IMR-90 (cell line): ENCODE data around the gene ST6GALNAC3. TPM values are rescaled to one million over a fixed set of nuclear protein-coding genes. Genes with fewer than 3 reads are reported as not detected.

ENCODE experiments used
- ATAC-seq: fragments of 200-7000 bp; cut with Tn5 transposase; 2 replicates; pipeline ENCODE4 v1.9.1; 2020; ENCODE audit warnings: low read depth, mild to moderate bottlenecking, moderate library complexity
- BruUV-seq: library from RNA; stranded (reverse); fragments of 400-500 nt; replicated peaks from 2 replicates; lab custom pipeline; 2021; lab: Mats Ljungman, UMichigan
- CTCF ChIA-PET: fragments of 300-600 bp; formaldehyde crosslinking; extraction: SDS; loops from one replicate; lab custom pipeline; 2021; ENCODE audit warnings: antibody characterized with exemption; lab: Yijun Ruan, JAX
- POLR2A ChIA-PET: fragments of 300-600 bp; sonication (Branson Sonifier 250); formaldehyde crosslinking; loops from one replicate; lab custom pipeline; 2022; ENCODE audit warnings: antibody characterized with exemption; ENCODE audit not compliant: unreplicated experiment; lab: Charles Lee
- DNase-seq: peaks from one replicate; pipeline ENCODE4 v3.0.0; 2013
- H2AFZ ChIP-seq: replicated peaks from 2 replicates; pipeline ENCODE3; 2013; ENCODE audit warnings: low read length, mild to moderate bottlenecking; ENCODE audit not compliant: poor library complexity
- H2AK5ac ChIP-seq: 2 replicates; pipeline ENCODE4 v1.6.1; 2013; ENCODE audit warnings: low read depth, low read length, inconsistent platforms
- H2AK9ac ChIP-seq: replicated peaks from 2 replicates; pipeline ENCODE3; 2013; ENCODE audit warnings: mild to moderate bottlenecking, low read depth, low read length, moderate library complexity; ENCODE audit not compliant: poor library complexity
- H2BK120ac ChIP-seq: 2 replicates; pipeline ENCODE4 v1.6.1; 2013; ENCODE audit warnings: low read depth, low read length, inconsistent platforms
- H2BK15ac ChIP-seq: 3 replicates; pipeline ENCODE4 v1.6.1; 2013; ENCODE audit warnings: low read depth, low read length, inconsistent platforms
- H2BK20ac ChIP-seq: 2 replicates; pipeline ENCODE4 v1.6.1; 2013; ENCODE audit warnings: low read depth, mild to moderate bottlenecking, inconsistent platforms, low read length, moderate library complexity
- H2BK5ac ChIP-seq: 2 replicates; pipeline ENCODE4 v1.6.1; 2013; ENCODE audit warnings: mild to moderate bottlenecking, low read depth, low read length, inconsistent platforms; ENCODE audit not compliant: poor library complexity, severe bottlenecking
- H3K14ac ChIP-seq: replicated peaks from 2 replicates; pipeline ENCODE4 v1.6.1; 2013; ENCODE audit warnings: low read depth, low read length, inconsistent platforms
- H3K18ac ChIP-seq: 2 replicates; pipeline ENCODE4 v1.6.1; 2013; ENCODE audit warnings: low read depth, low read length, control low read depth
- H3K23ac ChIP-seq: 2 replicates; pipeline ENCODE4 v1.6.1; 2013; ENCODE audit warnings: low read depth, low read length, inconsistent platforms
- H3K27ac ChIP-seq: 2 replicates; pipeline ENCODE4 v1.5.1; 2013; ENCODE audit warnings: mild to moderate bottlenecking, control low read depth, low read length; ENCODE audit not compliant: insufficient read depth
- H3K27me3 ChIP-seq: 2 replicates; pipeline ENCODE4 v1.6.1; 2013; ENCODE audit warnings: low read length; ENCODE audit not compliant: control insufficient read depth, insufficient read depth
- H3K36me3 ChIP-seq: 2 replicates; pipeline ENCODE4 v1.6.1; 2013; ENCODE audit warnings: low read length, mixed read lengths; ENCODE audit not compliant: control insufficient read depth, insufficient read depth
- H3K4ac ChIP-seq: 2 replicates; pipeline ENCODE4 v1.6.1; 2013; ENCODE audit warnings: low read depth, low read length, inconsistent platforms
- H3K4me1 ChIP-seq: 2 replicates; pipeline ENCODE4 v1.6.1; 2013; ENCODE audit warnings: low read length, mixed read lengths; ENCODE audit not compliant: control insufficient read depth, insufficient read depth
- H3K4me2 ChIP-seq: 2 replicates; pipeline ENCODE4 v1.6.1; 2013; ENCODE audit warnings: low read depth, mild to moderate bottlenecking, control low read depth, low read length, moderate library complexity
- H3K4me3 ChIP-seq: 2 replicates; pipeline ENCODE4 v1.5.1; 2013; ENCODE audit warnings: low read depth, mild to moderate bottlenecking, control low read depth, low read length, moderate library complexity; ENCODE audit not compliant: insufficient read depth
- H3K56ac ChIP-seq: 2 replicates; pipeline ENCODE4 v1.6.1; 2013; ENCODE audit warnings: low read length, inconsistent platforms; ENCODE audit not compliant: insufficient read depth; ENCODE audit errors: extremely low read depth
- H3K79me1 ChIP-seq, 2 experiments: 2 replicates each; pipeline ENCODE4 v1.6.1; 2013; ENCODE audit warnings: low read length in 2 of 2, inconsistent platforms in 1 of 2, low read depth in 1 of 2
- H3K9ac ChIP-seq: 2 replicates; pipeline ENCODE4 v1.6.1; 2013; ENCODE audit warnings: low read depth, low read length, control low read depth
- H3K9me1 ChIP-seq: 2 replicates; pipeline ENCODE4 v1.6.1; 2013; ENCODE audit warnings: low read length, inconsistent platforms; ENCODE audit not compliant: insufficient read depth
- H3K9me3 ChIP-seq: 2 replicates; pipeline ENCODE4 v1.6.1; 2013; ENCODE audit warnings: low read length; ENCODE audit not compliant: control insufficient read depth, insufficient read depth
- H4K20me1 ChIP-seq: 2 replicates; pipeline ENCODE4 v1.6.1; 2013; ENCODE audit warnings: low read length, inconsistent platforms; ENCODE audit not compliant: insufficient read depth
- H4K5ac ChIP-seq: 2 replicates; pipeline ENCODE4 v1.6.1; 2013; ENCODE audit warnings: mild to moderate bottlenecking, low read depth, low read length, control low read depth
- H4K8ac ChIP-seq, 2 experiments: 2 replicates each; pipeline ENCODE4 v1.6.1; 2013; ENCODE audit warnings: low read depth in 2 of 2, low read length in 2 of 2, control low read depth in 1 of 2, inconsistent platforms in 1 of 2
- H4K91ac ChIP-seq: 2 replicates; pipeline ENCODE4 v1.6.1; 2013; ENCODE audit warnings: low read depth, low read length, inconsistent platforms; ENCODE audit not compliant: insufficient read depth
- RCOR1 ChIP-seq: IDR thresholded peaks from 2 replicates; pipeline ENCODE4 v1.6.1; 2012; ENCODE audit warnings: mild to moderate bottlenecking, low read length, improper control_type of control experiment; ENCODE audit not compliant: insufficient replicate concordance
- dilution Hi-C: fragments of 300-500 bp; cut with HindIII; formaldehyde crosslinking; loops from one replicate; pipeline ENCODE4 v1.14.3; 2018; ENCODE audit warnings: low sequenced_read_pairs; ENCODE audit not compliant: unreplicated experiment
- in situ Hi-C: fragments of 300-500 bp; cut with MboI; formaldehyde crosslinking; loops from 3 replicates; pipeline ENCODE4 v1.14.3; 2019; ENCODE audit warnings: low sequenced_read_pairs, inconsistent platforms, mixed read lengths
- intact Hi-C: fragments of 100-400 bp; cut with micrococcal nuclease; formaldehyde crosslinking; loops from 2 replicates; pipeline ENCODE4 v1.10.0; 2022
- polyA plus RNA-seq, 3 experiments: library from polyadenylated mRNA; depleted of rRNA; stranded (reverse); fragments of >200 nt; gene quantifications; 2 replicates each; pipeline ENCODE4 v1.2.3, GENCODE V29; 2012; ENCODE audit warnings: low replicate concordance in 1 of 3
- total RNA-seq: library from RNA; depleted of rRNA; stranded (reverse); fragments of >200 nt; gene quantifications from 2 replicates; pipeline ENCODE4 v1.2.3, GENCODE V29; 2012

ST6GALNAC3 gene
- total and polyA plus RNA-seq, 2 of the 4 experiments (the other 2 are of a cell fraction), result 0.65 to 1.3 TPM

GRCh38 chr1:76471536-76471935 lies 397.0 kb downstream of the ST6GALNAC3 start:
- Histone ChIP-seq H2BK20ac (no peak overlapping the region), H4K8ac (no peak overlapping the region), H3K36me3 (no peaks in the 10 kb centered on the region), H2BK15ac (no peak overlapping the region), H3K14ac (no peak overlapping the region), H4K20me1 (no peaks in the 10 kb centered on the region), H3K9ac (no peak overlapping the region), H3K27ac (no peak overlapping the region), H2BK5ac (no peak overlapping the region), H3K4me3 (no peak overlapping the region), H3K4me2 (no peak overlapping the region), H4K5ac (no peak overlapping the region), H2AFZ (no peak overlapping the region), H2AK9ac (no peak overlapping the region), H3K9me1 (no peaks in the 10 kb centered on the region), H3K23ac (no peak overlapping the region), H3K9me3 (no peaks in the 10 kb centered on the region), H3K4ac (no peak overlapping the region), H2BK120ac (no peak overlapping the region), H3K27me3 (no peaks in the 10 kb centered on the region), H3K79me1 (no peaks in the 10 kb centered on the region), H3K56ac (no peak overlapping the region), H2AK5ac (no peak overlapping the region), H3K18ac (no peak overlapping the region), H4K91ac (no peak overlapping the region), H3K4me1 (no peaks in the 10 kb centered on the region)
- CTCF ChIA-PET, result no interaction called here
- in situ Hi-C loops (no loop called here), intact Hi-C loops (no loop called here), dilution Hi-C loops (no loop called here)
- TF ChIP-seq RCOR1, result no peak
- ATAC-seq (no peak; the same call in 1 of the 2 replicates), DNase-seq (peak; percentile 27)
- BruUV-seq, result no TSS peak
- POLR2A ChIA-PET, result no interaction called here
